Measurements from ENCODE around the gene TMEM126B. TPM values are rescaled to one million over a fixed set of nuclear protein-coding genes. Genes with fewer than 3 reads are reported as not detected.

The TMEM126B gene
- 10 to 100 TPM; 35.3 to 44.1 (median 38.7) TPM for total RNA-seq
- long read RNA-seq, donor 1, transcript TMEM126B-202 (6 exons, 1,210 nt): major isoform, 8 of 18 reads
- long read RNA-seq, donor 1, transcript TMEM126B-201 (5 exons, 989 nt): minor isoform, 6 of 18 reads
- long read RNA-seq, donor 1, partial matches to known transcripts: 1 of 18 reads
- long read RNA-seq, donor 1, other reads (novel, unspliced or antisense): 1 of 18 reads
- long read RNA-seq, donor 2, transcript TMEM126B-201 (5 exons, 989 nt): minor isoform, 5 of 13 reads
- long read RNA-seq, donor 2, transcript TMEM126B-202 (6 exons, 1,210 nt): major isoform, 6 of 13 reads
- long read RNA-seq, donor 2, partial matches to known transcripts: 0 of 13 reads
- long read RNA-seq, donor 2, other reads (novel, unspliced or antisense): 2 of 13 reads

GRCh38 chr11:85627998-85628770 lies at the start of gene TMEM126B:
Gene TMEM126B, plus strand, starts transcription at chr11:85628593. Its CDS starts 15 bp downstream, at chr11:85628608.
- ATAC-seq: peak; percentile 99
- no peaks in the 10 kb centered on the region for H3K36me3 ChIP-seq (ENCODE audit: low read depth)
- TF ChIP-seq CTCF (IDR thresholded peaks at IDR 0.05): no peak
- peaks cover 11% of the 10 kb centered on the region for H3K4me1 ChIP-seq (ENCODE audit: low read depth)
- intact Hi-C loops (cut with DNase I, micrococcal nuclease): no loop called here
- DNase-seq: peak; percentile 98 to 99 (median 99)
- H3K4me3 ChIP-seq: peak within 1 kb of the TSS; percentile 20
- H3K9me3 ChIP-seq: no peaks in the 10 kb centered on the region

DNA sequence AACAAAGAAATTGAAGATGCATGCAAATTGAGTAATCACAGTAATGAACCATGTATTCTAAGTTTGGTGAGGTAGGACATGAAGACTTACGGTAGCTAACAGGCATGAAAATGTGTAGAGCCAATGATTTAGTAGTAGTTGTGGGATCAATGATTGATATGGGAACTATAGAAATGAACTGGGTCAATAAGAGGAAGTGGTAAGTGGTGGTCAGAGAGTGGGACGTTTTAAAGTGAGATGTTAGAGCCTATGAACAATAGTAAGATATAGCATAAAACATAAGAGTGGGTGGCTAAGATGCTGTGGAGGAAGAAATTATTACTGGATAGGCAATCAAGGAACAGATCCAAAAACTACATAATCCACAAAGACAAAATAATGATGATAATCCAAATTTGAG lies 46.3 kb upstream of the TMEM126B start:
- no peak for ATAC-seq
- intact Hi-C loops (cut with DNase I, micrococcal nuclease): no loop called here
- no peak overlapping the region for H3K4me3 ChIP-seq
- H3K36me3 ChIP-seq (ENCODE audit: low read depth): no peaks in the 10 kb centered on the region
- no peaks in the 10 kb centered on the region for H3K4me1 ChIP-seq (ENCODE audit: low read depth)
- TF ChIP-seq CTCF (IDR thresholded peaks at IDR 0.05): no peak
- no peaks in the 10 kb centered on the region for H3K9me3 ChIP-seq
- no peak for DNase-seq

GRCh38 chr11:85589373-85589772 lies 39.0 kb upstream of the TMEM126B start:
- Histone ChIP-seq H3K9me3 (no peaks in the 10 kb centered on the region), H3K36me3 (ENCODE audit: low read depth) (no peaks in the 10 kb centered on the region), H3K4me1 (ENCODE audit: low read depth) (no peaks in the 10 kb centered on the region), H3K4me3 (no peak overlapping the region)
- TF ChIP-seq CTCF (IDR thresholded peaks at IDR 0.05): no peak
- DNase-seq (no peak), ATAC-seq (no peak)
- intact Hi-C loops (cut with DNase I, micrococcal nuclease): no loop called here

- no peaks in the 10 kb centered on the region for H3K9me3 ChIP-seq
- H3K4me1 ChIP-seq (ENCODE audit: low read depth): no peaks in the 10 kb centered on the region
- no peaks in the 10 kb centered on the region for H3K36me3 ChIP-seq (ENCODE audit: low read depth)
- no peak overlapping the region for H3K4me3 ChIP-seq
- intact Hi-C loops (cut with DNase I, micrococcal nuclease): no loop called here
- DNase-seq (no peak), ATAC-seq (peak; percentile 48)
- no peak for TF ChIP-seq CTCF (IDR thresholded peaks at IDR 0.05)
These were observed 37.4 kb upstream of the TMEM126B start for GRCh38 chr11:85590848-85591483.

DNA sequence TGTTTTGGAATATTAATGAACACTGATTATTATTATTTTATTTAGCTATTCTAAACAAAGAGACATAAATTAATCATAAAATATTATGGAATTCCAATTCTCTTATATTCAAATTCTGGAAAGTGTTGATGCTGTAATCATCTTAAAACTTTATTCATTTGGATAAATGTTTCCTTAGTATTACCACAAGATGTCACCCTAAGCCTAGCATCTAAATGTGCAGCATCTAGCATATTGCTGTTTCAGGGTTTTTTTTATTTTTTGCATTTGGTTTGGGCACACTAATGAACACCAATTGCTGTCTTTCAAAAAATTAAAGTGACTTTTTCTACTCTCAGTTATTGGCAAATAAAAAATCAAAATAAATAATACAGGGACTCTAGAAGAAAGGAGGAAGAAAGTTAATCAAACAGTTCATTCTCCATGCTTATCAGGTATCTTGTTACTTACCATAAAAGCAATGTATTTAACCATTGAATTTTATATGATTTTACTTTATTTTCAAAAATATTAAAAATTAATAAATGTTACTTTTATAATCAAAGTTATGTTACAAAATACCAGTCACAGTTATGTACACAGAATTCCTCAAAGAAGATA lies 33.0 kb upstream of the TMEM126B start:
- DNase-seq: no peak
- H3K4me3 ChIP-seq: no peak overlapping the region
- no peaks in the 10 kb centered on the region for H3K4me1 ChIP-seq (ENCODE audit: low read depth)
- intact Hi-C loops (cut with DNase I, micrococcal nuclease): no loop called here
- no peak for ATAC-seq
- TF ChIP-seq CTCF (IDR thresholded peaks at IDR 0.05): no peak
- no peaks in the 10 kb centered on the region for H3K9me3 ChIP-seq
- H3K36me3 ChIP-seq (ENCODE audit: low read depth): no peaks in the 10 kb centered on the region
